CD14-positive monocyte (primary cell): ENCODE results near the gene FAM219B. TPM values are rescaled to one million over a fixed set of nuclear protein-coding genes. Genes with fewer than 3 reads are reported as not detected.

Experiments
- DNase-seq, 3 donors: peaks; one replicate each; pipeline ENCODE4 v3.0.0-alpha.2; 2011 to 2022
- H2AFZ ChIP-seq: 2 replicates; pipeline ENCODE4 v1.6.0; 2012; ENCODE audit warnings: mild to moderate bottlenecking, low read depth, low read length, inconsistent platforms; ENCODE audit not compliant: insufficient read depth, poor library complexity, severe bottlenecking
- H3K27ac ChIP-seq, 2 donors: 1 replicate in 1 of 2; 2 replicates in 1 of 2; pipeline ENCODE4 v1.5.1; 2012 to 2013; ENCODE audit warnings: low read length in 2 of 2, control low read depth in 1 of 2, inconsistent platforms in 1 of 2, low read depth in 1 of 2, mild to moderate bottlenecking in 1 of 2
- H3K27me3 ChIP-seq, 2 donors: one replicate each; pipeline versions ENCODE4 v1.6.0 to v1.6.1; 2011 to 2013; ENCODE audit warnings: low read length in 2 of 2; ENCODE audit not compliant: control insufficient read depth in 2 of 2, insufficient read depth in 2 of 2
- H3K36me3 ChIP-seq, 2 donors: replicated peaks in 1 of 2; 1 replicate in 1 of 2; 2 replicates in 1 of 2; pipeline versions ENCODE4 v1.5.1 to v1.6.1; 2012 to 2013; ENCODE audit warnings: low read length in 2 of 2, control low read depth in 1 of 2, inconsistent platforms in 1 of 2, mild to moderate bottlenecking in 1 of 2; ENCODE audit not compliant: insufficient read depth in 2 of 2, control insufficient read depth in 1 of 2
- H3K4me1 ChIP-seq, 2 donors: 1 replicate in 1 of 2; 2 replicates in 1 of 2; pipeline versions ENCODE4 v1.5.1 to v1.6.1; 2012 to 2013; ENCODE audit warnings: low read length in 2 of 2, control low read depth in 1 of 2, inconsistent platforms in 1 of 2, mild to moderate bottlenecking in 1 of 2, moderate library complexity in 1 of 2; ENCODE audit not compliant: insufficient read depth in 2 of 2, control insufficient read depth in 1 of 2
- H3K4me2 ChIP-seq: replicated peaks from 2 replicates; pipeline ENCODE3; 2012; ENCODE audit warnings: low read length, moderate library complexity, mild to moderate bottlenecking; ENCODE audit not compliant: poor library complexity, severe bottlenecking; ENCODE audit errors: extremely low read depth
- H3K4me3 ChIP-seq, 3 experiments: fragments of 200-600 bp in 1 of 3; sonication (generic) in 1 of 3; replicated peaks in 1 of 3; 1 replicate in 2 of 3; 2 replicates in 1 of 3; pipeline ENCODE4 v1.5.1; 2011 to 2013; ENCODE audit warnings: low read length in 3 of 3, mild to moderate bottlenecking in 3 of 3, control low read depth in 2 of 3, low read depth in 2 of 3, inconsistent platforms in 1 of 3, moderate library complexity in 1 of 3
- H3K79me2 ChIP-seq: 2 replicates; pipeline ENCODE4 v1.6.0; 2012; ENCODE audit warnings: mild to moderate bottlenecking, control low read depth, inconsistent platforms, low read length, moderate library complexity; ENCODE audit not compliant: insufficient read depth
- H3K9ac ChIP-seq: 2 replicates; pipeline ENCODE4 v1.6.0; 2017; ENCODE audit warnings: low read length, mild to moderate bottlenecking; ENCODE audit not compliant: insufficient read depth, poor library complexity, severe bottlenecking
- H3K9me3 ChIP-seq, 2 donors: replicated peaks in 1 of 2; 1 replicate in 1 of 2; 2 replicates in 1 of 2; pipeline versions ENCODE4 v1.5.1 to v1.6.1; 2012 to 2013; ENCODE audit warnings: low read length in 2 of 2, control low read depth in 1 of 2; ENCODE audit not compliant: control insufficient read depth in 1 of 2, insufficient read depth in 1 of 2
- H4K20me1 ChIP-seq: 2 replicates; pipeline ENCODE4 v1.6.0; 2012; ENCODE audit warnings: mild to moderate bottlenecking, low read length, control low read depth, moderate library complexity; ENCODE audit not compliant: insufficient read depth
- H3K27ac Mint-ChIP-seq, 7 donors: one replicate each; pipeline ENCODE4 v1.8.0; 2020; ENCODE audit warnings: mild to moderate bottlenecking in 7 of 7, mixed read lengths in 7 of 7, moderate library complexity in 6 of 7, inconsistent platforms in 2 of 7
- H3K27me3 Mint-ChIP-seq, 3 donors: one replicate each; pipeline ENCODE4 v1.8.0; 2021 to 2022; ENCODE audit warnings: low read depth in 3 of 3, mild to moderate bottlenecking in 3 of 3, mixed read lengths in 3 of 3, moderate library complexity in 3 of 3, inconsistent platforms in 1 of 3
- H3K36me3 Mint-ChIP-seq, 2 donors: one replicate each; pipeline ENCODE4 v1.8.0; 2020; ENCODE audit warnings: mixed read lengths in 2 of 2, inconsistent platforms in 1 of 2, mild to moderate bottlenecking in 1 of 2
- H3K4me1 Mint-ChIP-seq: one replicate; pipeline ENCODE4 v1.8.0; 2020; ENCODE audit warnings: mild to moderate bottlenecking, mixed read lengths
- H3K4me3 Mint-ChIP-seq, 2 donors: one replicate each; pipeline ENCODE4 v1.8.0; 2020; ENCODE audit warnings: mild to moderate bottlenecking in 2 of 2, mixed read lengths in 2 of 2, moderate library complexity in 1 of 2
- H3K9me3 Mint-ChIP-seq, 7 donors: one replicate each; pipeline ENCODE4 v1.8.0; 2020 to 2022; ENCODE audit warnings: mixed read lengths in 7 of 7, mild to moderate bottlenecking in 6 of 7, moderate library complexity in 6 of 7, inconsistent platforms in 2 of 7
- CTCF ChIP-seq: fragments of 200-600 bp; IDR thresholded peaks from one replicate; pipeline ENCODE4 v1.8.0; 2022; ENCODE audit warnings: antibody characterized with exemption, mild to moderate bottlenecking
- WGBS: methylation state at CpG from one replicate; pipeline ENCODE4 v1.1.5; 2013; ENCODE audit warnings: missing lambda C conversion rate; ENCODE audit not compliant: insufficient coverage; 5-methylcytosine and 5-hydroxymethylcytosine counted together
- intact Hi-C, 2 donors: fragments of 100-400 bp; cut with micrococcal nuclease; formaldehyde crosslinking; loops; one replicate each; pipeline versions ENCODE4 v1.15.0 to v1.15.1; 2023
- polyA plus RNA-seq, 3 donors: library from polyadenylated mRNA; depleted of rRNA in 1 of 3; unstranded in 2 of 3; stranded (reverse) in 1 of 3; fragments of 300-500 nt in 2 of 3; fragments of >200 nt in 1 of 3; fragmentation: Illumina TruSeq in 2 of 3; gene quantifications; 1 replicate in 2 of 3; 2 replicates in 1 of 3; pipeline ENCODE4 v1.2.3, GENCODE V29; 2012 to 2021

The FAM219B gene
- polyA plus RNA-seq, 3 donors, result 11.7 to 53.9 (median 17.1) TPM

- Histone ChIP-seq H3K27ac (no peak overlapping the region), H3K36me3 (no peaks in the 10 kb centered on the region), H3K4me2 (no peak overlapping the region), H3K27me3 (no peaks in the 10 kb centered on the region), H4K20me1 (no peaks in the 10 kb centered on the region), H3K9ac (no peak overlapping the region), H3K79me2 (no peaks in the 10 kb centered on the region), H3K4me1 (peaks cover 36 to 38% of the 10 kb centered on the region in 2 donors), H3K4me3 (no peak overlapping the region), H3K9me3 (peaks cover 0 to 9% of the 10 kb centered on the region in 2 donors), H2AFZ (no peak overlapping the region)
- H3K4me3 Mint-ChIP-seq, result no peak overlapping the region
- TF ChIP-seq CTCF, result no peak
- intact Hi-C loops, result no loop called here
- H3K9me3 Mint-ChIP-seq, result peaks cover 0 to 10% (median 7%) of the 10 kb centered on the region in 7 donors
- peaks cover 0 to 5% (median 0%) of the 10 kb centered on the region in 3 donors for H3K27me3 Mint-ChIP-seq
- H3K36me3 Mint-ChIP-seq, result no peaks in the 10 kb centered on the region
- WGBS, result 100% methylated on average over 6 of the region's 6 CpGs
- peaks cover 34% of the 10 kb centered on the region for H3K4me1 Mint-ChIP-seq
- H3K27ac Mint-ChIP-seq, result peak overlapping the region in 3 of 7 donors; percentile 30 to 64 (median 41)
- DNase-seq, result no peak
These were observed 24.1 kb downstream of the FAM219B start for GRCh38 chr15:74882528-74882927.

- WGBS, result no CpG with 5 or more reads among the region's 4 CpGs
- no peak for TF ChIP-seq CTCF
- Histone ChIP-seq H3K36me3 (no peaks in the 10 kb centered on the region), H3K9ac (no peak overlapping the region), H3K4me3 (no peak overlapping the region), H2AFZ (no peak overlapping the region), H3K79me2 (no peaks in the 10 kb centered on the region), H3K4me1 (peaks cover 8 to 11% of the 10 kb centered on the region in 2 donors), H4K20me1 (no peaks in the 10 kb centered on the region), H3K9me3 (peaks cover 0 to 9% of the 10 kb centered on the region in 2 donors), H3K27me3 (no peaks in the 10 kb centered on the region), H3K4me2 (no peak overlapping the region), H3K27ac (no peak overlapping the region)
- intact Hi-C loops, result no loop called here
- Mint-ChIP-seq H3K9me3 (peaks cover 0 to 10% (median 7%) of the 10 kb centered on the region in 7 donors), H3K27me3 (peaks cover 1 to 3% (median 2%) of the 10 kb centered on the region in 3 donors), H3K36me3 (no peaks in the 10 kb centered on the region), H3K4me1 (peaks cover 7% of the 10 kb centered on the region), H3K4me3 (no peak overlapping the region), H3K27ac (no peak overlapping the region)
- DNase-seq, result no peak
These were observed 28.4 kb downstream of the FAM219B start for GRCh38 chr15:74878273-74878672.
